Measurements from ENCODE around the gene GPR39. TPM values are rescaled to one million over a fixed set of nuclear protein-coding genes. Genes with fewer than 3 reads are reported as not detected.

Gene GPR39
- total RNA-seq, 2 experiments from 2014 or later, result 0.13 TPM; not detected in 1

GRCh38 chr2:132620115-132620514, 203.5 kb downstream of the GPR39 start:
- no peaks in the 10 kb centered on the region for H3K79me2 ChIP-seq (ENCODE audit: insufficient read depth, low read depth, low read length)
- TF ChIP-seq CTCF (conservative IDR thresholded peaks at IDR 0.05; ENCODE audit: low read length) (no peak), EZH2phosphoT487 (IDR thresholded peaks at IDR 0.05; ENCODE audit: borderline replicate concordance, low read depth, low read length) (no peak)
- DNase-seq (ENCODE audit: low spot score), result no peak
- no peak overlapping the region for H3K27ac ChIP-seq (ENCODE audit: low read depth, low read length, poor library complexity, severe bottlenecking)
- no peaks in the 10 kb centered on the region for H3K36me3 ChIP-seq (ENCODE audit: insufficient read depth, low read length)
- intact Hi-C loops (cut with micrococcal nuclease; ENCODE audit: unreplicated experiment), result no loop called here
- no peak overlapping the region for H3K4me2 ChIP-seq (ENCODE audit: low read length)
- ChIA-PET POLR2A (no interaction called here), CTCF (ENCODE audit: unreplicated experiment) (no interaction called here)
- no peak overlapping the region for H2AFZ ChIP-seq (ENCODE audit: low read length)
- no peaks in the 10 kb centered on the region for H4K20me1 ChIP-seq (ENCODE audit: insufficient read depth, low read length)
- no peaks in the 10 kb centered on the region for H3K9me2 ChIP-seq (ENCODE audit: insufficient read depth, low read length)
- no peak overlapping the region for H3K4me3 ChIP-seq (ENCODE audit: low read depth, low read length, poor library complexity, severe bottlenecking)
- BruUV-seq (replicated peaks), result no TSS peak
- no peaks in the 10 kb centered on the region for H3K9me3 ChIP-seq (ENCODE audit: low read length)
- no peaks in the 10 kb centered on the region for H3K4me1 ChIP-seq (ENCODE audit: insufficient read depth, low read length, poor library complexity, severe bottlenecking)

GRCh38 chr2:132621131-132621875, 204.7 kb downstream of the GPR39 start:
- intact Hi-C loops (cut with micrococcal nuclease; ENCODE audit: unreplicated experiment), result no loop called here
- Histone ChIP-seq H3K36me3 (ENCODE audit: insufficient read depth, low read length) (no peaks in the 10 kb centered on the region), H2AFZ (ENCODE audit: low read length) (no peak overlapping the region), H3K9me2 (ENCODE audit: insufficient read depth, low read length) (no peaks in the 10 kb centered on the region), H3K27ac (ENCODE audit: low read depth, low read length, poor library complexity, severe bottlenecking) (no peak overlapping the region), H3K4me1 (ENCODE audit: insufficient read depth, low read length, poor library complexity, severe bottlenecking) (no peaks in the 10 kb centered on the region), H4K20me1 (ENCODE audit: insufficient read depth, low read length) (no peaks in the 10 kb centered on the region), H3K9me3 (ENCODE audit: low read length) (no peaks in the 10 kb centered on the region), H3K79me2 (ENCODE audit: insufficient read depth, low read depth, low read length) (no peaks in the 10 kb centered on the region), H3K4me2 (ENCODE audit: low read length) (no peak overlapping the region), H3K4me3 (ENCODE audit: low read depth, low read length, poor library complexity, severe bottlenecking) (no peak overlapping the region)
- no TSS peak for BruUV-seq (replicated peaks)
- POLR2A ChIA-PET, result no interaction called here
- no peak for TF ChIP-seq EZH2phosphoT487 (IDR thresholded peaks at IDR 0.05; ENCODE audit: borderline replicate concordance, low read depth, low read length)
- TF ChIP-seq CTCF (conservative IDR thresholded peaks at IDR 0.05; ENCODE audit: low read length), result no peak
- CTCF ChIA-PET (ENCODE audit: unreplicated experiment), result no interaction called here
- DNase-seq (ENCODE audit: low spot score), result no peak

DNA sequence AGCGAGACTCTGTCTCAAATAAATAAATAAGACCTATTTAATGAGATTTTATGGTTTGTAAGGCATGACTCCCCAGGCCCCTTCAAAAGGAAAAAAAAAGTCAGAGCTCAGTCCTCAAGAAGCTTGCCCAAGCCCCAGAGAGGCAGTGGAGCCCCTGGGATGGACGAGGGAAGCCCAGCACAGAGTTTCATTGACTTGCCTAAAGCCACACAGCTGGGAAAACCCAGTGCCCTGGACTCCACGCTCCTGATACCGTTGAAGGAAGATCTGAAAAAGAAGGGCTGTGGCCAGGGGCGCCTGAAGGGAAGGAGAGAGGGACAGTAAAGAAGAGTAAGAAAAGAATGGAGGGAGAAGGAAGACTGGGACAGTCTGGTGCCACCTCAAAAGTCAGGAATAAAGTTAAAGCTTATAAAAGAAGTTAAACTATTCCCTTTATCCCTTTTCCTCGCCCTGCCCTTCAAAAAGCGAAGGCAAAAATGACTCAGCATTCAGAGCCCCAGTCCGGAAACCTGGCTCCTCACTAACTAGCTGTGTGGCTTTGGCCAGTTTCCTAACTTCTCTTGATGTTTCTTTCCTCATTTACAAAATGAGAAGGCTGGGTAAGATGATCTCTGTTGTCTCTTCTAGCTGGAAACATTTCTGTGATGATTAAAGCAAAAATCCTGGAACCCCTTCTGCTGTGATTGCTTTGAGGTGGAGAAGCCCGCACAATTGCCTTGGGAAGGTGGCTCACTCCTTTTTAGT, 206.7 kb downstream of the GPR39 start:
- DNase-seq (ENCODE audit: low spot score), result no peak
- Histone ChIP-seq H3K36me3 (ENCODE audit: insufficient read depth, low read length) (no peaks in the 10 kb centered on the region), H4K20me1 (ENCODE audit: insufficient read depth, low read length) (no peaks in the 10 kb centered on the region), H3K4me2 (ENCODE audit: low read length) (no peak overlapping the region), H3K9me3 (ENCODE audit: low read length) (no peaks in the 10 kb centered on the region), H3K4me1 (ENCODE audit: insufficient read depth, low read length, poor library complexity, severe bottlenecking) (no peaks in the 10 kb centered on the region), H3K27ac (ENCODE audit: low read depth, low read length, poor library complexity, severe bottlenecking) (no peak overlapping the region), H2AFZ (ENCODE audit: low read length) (no peak overlapping the region), H3K9me2 (ENCODE audit: insufficient read depth, low read length) (no peaks in the 10 kb centered on the region), H3K79me2 (ENCODE audit: insufficient read depth, low read depth, low read length) (no peaks in the 10 kb centered on the region), H3K4me3 (ENCODE audit: low read depth, low read length, poor library complexity, severe bottlenecking) (no peak overlapping the region)
- CTCF ChIA-PET (ENCODE audit: unreplicated experiment), result no interaction called here
- intact Hi-C loops (cut with micrococcal nuclease; ENCODE audit: unreplicated experiment), result no loop called here
- POLR2A ChIA-PET, result interaction anchor here (0.6 to 1.0 kb wide), 2 partner anchors 23 to 24 kb away, joined by 3 read pairs; no protein-coding TSS in a partner anchor
- no TSS peak for BruUV-seq (replicated peaks)
- TF ChIP-seq EZH2phosphoT487 (IDR thresholded peaks at IDR 0.05; ENCODE audit: borderline replicate concordance, low read depth, low read length) (no peak), CTCF (conservative IDR thresholded peaks at IDR 0.05; ENCODE audit: low read length) (no peak)
